Measurements from ENCODE around the gene CDH10. TPM values are rescaled to one million over a fixed set of nuclear protein-coding genes. Genes with fewer than 3 reads are reported as not detected.

Gene CDH10
- total and polyA plus RNA-seq, 4 experiments from 2014 or later: not detected

- DNase-seq: no peak
- Histone ChIP-seq H3K9me3 (ENCODE audit: control insufficient read depth in 1 of 2, low read length in 2 of 2) (no peaks in the 10 kb centered on the region), H3K4me3 (ENCODE audit: low read length in 2 of 2) (no peak overlapping the region), H3K27ac (ENCODE audit: low read depth, low read length) (no peak overlapping the region), H3K36me3 (ENCODE audit: insufficient read depth, low read length) (no peaks in the 10 kb centered on the region), H3K27me3 (ENCODE audit: insufficient read depth, low read length) (no peaks in the 10 kb centered on the region), H3K4me1 (ENCODE audit: insufficient read depth, low read length) (no peaks in the 10 kb centered on the region)
- no peaks in the 10 kb centered on the region for H3K27me3 Mint-ChIP-seq
- H3K27ac Mint-ChIP-seq: no peak overlapping the region
- H3K4me1 Mint-ChIP-seq: no peaks in the 10 kb centered on the region
- POLR2A ChIA-PET (ENCODE audit: partially characterized antibody): no interaction called here
- H3K36me3 Mint-ChIP-seq: no peaks in the 10 kb centered on the region
- CTCF ChIA-PET (ENCODE audit: partially characterized antibody): no interaction called here
- no peak overlapping the region for H3K4me3 Mint-ChIP-seq
- intact Hi-C loops (cut with micrococcal nuclease): no loop called here
- H3K9me3 Mint-ChIP-seq: peaks cover 0 to 7% (median under 1%) of the 10 kb centered on the region in 8 donors
Observed at GRCh38 chr5:24487368-24488229, 157.2 kb downstream of the CDH10 start.

- Histone ChIP-seq H3K4me1 (ENCODE audit: insufficient read depth, low read length) (no peaks in the 10 kb centered on the region), H3K36me3 (ENCODE audit: insufficient read depth, low read length) (no peaks in the 10 kb centered on the region), H3K27ac (ENCODE audit: low read depth, low read length) (no peak overlapping the region), H3K27me3 (ENCODE audit: insufficient read depth, low read length) (no peaks in the 10 kb centered on the region), H3K4me3 (ENCODE audit: low read length in 2 of 2) (no peak overlapping the region), H3K9me3 (ENCODE audit: control insufficient read depth in 1 of 2, low read length in 2 of 2) (peaks cover 0 to 5% of the 10 kb centered on the region in 2 donors)
- ChIA-PET POLR2A (ENCODE audit: partially characterized antibody) (no interaction called here), CTCF (ENCODE audit: partially characterized antibody) (no interaction called here)
- no peak overlapping the region for H3K4me3 Mint-ChIP-seq
- DNase-seq: no peak
- no peaks in the 10 kb centered on the region for H3K36me3 Mint-ChIP-seq
- H3K27ac Mint-ChIP-seq: no peak overlapping the region
- H3K9me3 Mint-ChIP-seq: peaks cover 0 to 20% (median 7%) of the 10 kb centered on the region in 8 donors
- intact Hi-C loops (cut with micrococcal nuclease): no loop called here
- H3K4me1 Mint-ChIP-seq: no peaks in the 10 kb centered on the region
- H3K27me3 Mint-ChIP-seq: no peaks in the 10 kb centered on the region
Observed at GRCh38 chr5:24480952-24481351, 163.8 kb downstream of the CDH10 start.

- no peaks in the 10 kb centered on the region for H3K27me3 ChIP-seq (ENCODE audit: insufficient read depth, low read length)
- no peak overlapping the region for H3K4me3 Mint-ChIP-seq
- intact Hi-C loops (cut with micrococcal nuclease): no loop called here
- H3K4me3 ChIP-seq (ENCODE audit: low read length in 2 of 2): no peak overlapping the region
- ChIA-PET POLR2A (ENCODE audit: partially characterized antibody) (no interaction called here), CTCF (ENCODE audit: partially characterized antibody) (no interaction called here)
- no peaks in the 10 kb centered on the region for H3K4me1 ChIP-seq (ENCODE audit: insufficient read depth, low read length)
- peaks cover 0 to 5% of the 10 kb centered on the region in 2 donors for H3K9me3 ChIP-seq (ENCODE audit: control insufficient read depth in 1 of 2, low read length in 2 of 2)
- no peak overlapping the region for H3K27ac ChIP-seq (ENCODE audit: low read depth, low read length)
- H3K36me3 ChIP-seq (ENCODE audit: insufficient read depth, low read length): no peaks in the 10 kb centered on the region
- peaks cover 0 to 28% (median 11%) of the 10 kb centered on the region in 8 donors for H3K9me3 Mint-ChIP-seq
- DNase-seq: no peak
- H3K4me1 Mint-ChIP-seq: no peaks in the 10 kb centered on the region
- no peak overlapping the region for H3K27ac Mint-ChIP-seq
- no peaks in the 10 kb centered on the region for H3K27me3 Mint-ChIP-seq
- no peaks in the 10 kb centered on the region for H3K36me3 Mint-ChIP-seq
Observed at GRCh38 chr5:24477958-24478357, 166.8 kb downstream of the CDH10 start.

- H3K9me3 ChIP-seq (ENCODE audit: control insufficient read depth in 1 of 2, low read length in 2 of 2): peaks cover 0 to 5% of the 10 kb centered on the region in 2 donors
- H3K27ac ChIP-seq (ENCODE audit: low read depth, low read length): no peak overlapping the region
- no peak for DNase-seq
- CTCF ChIA-PET (ENCODE audit: partially characterized antibody): no interaction called here
- no peaks in the 10 kb centered on the region for H3K4me1 ChIP-seq (ENCODE audit: insufficient read depth, low read length)
- no peaks in the 10 kb centered on the region for H3K27me3 Mint-ChIP-seq
- intact Hi-C loops (cut with micrococcal nuclease): no loop called here
- H3K27me3 ChIP-seq (ENCODE audit: insufficient read depth, low read length): no peaks in the 10 kb centered on the region
- H3K36me3 ChIP-seq (ENCODE audit: insufficient read depth, low read length): no peaks in the 10 kb centered on the region
- H3K4me3 ChIP-seq (ENCODE audit: low read length in 2 of 2): no peak overlapping the region
- H3K4me1 Mint-ChIP-seq: no peaks in the 10 kb centered on the region
- H3K4me3 Mint-ChIP-seq: no peak overlapping the region
- peaks cover 0 to 32% (median 10%) of the 10 kb centered on the region in 8 donors for H3K9me3 Mint-ChIP-seq
- no peaks in the 10 kb centered on the region for H3K36me3 Mint-ChIP-seq
- no peak overlapping the region for H3K27ac Mint-ChIP-seq
- POLR2A ChIA-PET (ENCODE audit: partially characterized antibody): no interaction called here
Observed at GRCh38 chr5:24475101-24475500, 169.7 kb downstream of the CDH10 start.

GRCh38 chr5:24474685-24475084, 170.1 kb downstream of the CDH10 start:
- Histone ChIP-seq H3K4me3 (ENCODE audit: low read length in 2 of 2) (no peak overlapping the region), H3K36me3 (ENCODE audit: insufficient read depth, low read length) (no peaks in the 10 kb centered on the region), H3K9me3 (ENCODE audit: control insufficient read depth in 1 of 2, low read length in 2 of 2) (peaks cover 0 to 5% of the 10 kb centered on the region in 2 donors), H3K27me3 (ENCODE audit: insufficient read depth, low read length) (no peaks in the 10 kb centered on the region), H3K27ac (ENCODE audit: low read depth, low read length) (no peak overlapping the region), H3K4me1 (ENCODE audit: insufficient read depth, low read length) (no peaks in the 10 kb centered on the region)
- ChIA-PET CTCF (ENCODE audit: partially characterized antibody) (no interaction called here), POLR2A (ENCODE audit: partially characterized antibody) (no interaction called here)
- H3K36me3 Mint-ChIP-seq: no peaks in the 10 kb centered on the region
- intact Hi-C loops (cut with micrococcal nuclease): no loop called here
- H3K27me3 Mint-ChIP-seq: no peaks in the 10 kb centered on the region
- no peaks in the 10 kb centered on the region for H3K4me1 Mint-ChIP-seq
- H3K27ac Mint-ChIP-seq: no peak overlapping the region
- no peak for DNase-seq
- no peak overlapping the region for H3K4me3 Mint-ChIP-seq
- peaks cover 0 to 28% (median 10%) of the 10 kb centered on the region in 8 donors for H3K9me3 Mint-ChIP-seq

GRCh38 chr5:24472518-24472917, 172.3 kb downstream of the CDH10 start:
- H3K27ac ChIP-seq (ENCODE audit: low read depth, low read length): no peak overlapping the region
- H3K36me3 ChIP-seq (ENCODE audit: insufficient read depth, low read length): no peaks in the 10 kb centered on the region
- Mint-ChIP-seq H3K27me3 (no peaks in the 10 kb centered on the region), H3K4me3 (no peak overlapping the region), H3K4me1 (no peaks in the 10 kb centered on the region), H3K27ac (no peak overlapping the region), H3K36me3 (no peaks in the 10 kb centered on the region), H3K9me3 (peaks cover 0 to 31% (median 8%) of the 10 kb centered on the region in 8 donors)
- H3K4me3 ChIP-seq (ENCODE audit: low read length in 2 of 2): no peak overlapping the region
- DNase-seq: no peak
- intact Hi-C loops (cut with micrococcal nuclease): no loop called here
- CTCF ChIA-PET (ENCODE audit: partially characterized antibody): no interaction called here
- no peaks in the 10 kb centered on the region for H3K27me3 ChIP-seq (ENCODE audit: insufficient read depth, low read length)
- H3K4me1 ChIP-seq (ENCODE audit: insufficient read depth, low read length): no peaks in the 10 kb centered on the region
- POLR2A ChIA-PET (ENCODE audit: partially characterized antibody): no interaction called here
- no peaks in the 10 kb centered on the region for H3K9me3 ChIP-seq (ENCODE audit: control insufficient read depth in 1 of 2, low read length in 2 of 2)

- Histone ChIP-seq H3K9me3 (ENCODE audit: control insufficient read depth in 1 of 2, low read length in 2 of 2) (peaks cover 0 to 5% of the 10 kb centered on the region in 2 donors), H3K4me1 (ENCODE audit: insufficient read depth, low read length) (no peaks in the 10 kb centered on the region), H3K4me3 (ENCODE audit: low read length in 2 of 2) (no peak overlapping the region), H3K27me3 (ENCODE audit: insufficient read depth, low read length) (no peaks in the 10 kb centered on the region), H3K27ac (ENCODE audit: low read depth, low read length) (no peak overlapping the region), H3K36me3 (ENCODE audit: insufficient read depth, low read length) (no peaks in the 10 kb centered on the region)
- ChIA-PET POLR2A (ENCODE audit: partially characterized antibody) (no interaction called here), CTCF (ENCODE audit: partially characterized antibody) (no interaction called here)
- intact Hi-C loops (cut with micrococcal nuclease): no loop called here
- no peaks in the 10 kb centered on the region for H3K4me1 Mint-ChIP-seq
- no peaks in the 10 kb centered on the region for H3K36me3 Mint-ChIP-seq
- no peak overlapping the region for H3K4me3 Mint-ChIP-seq
- no peaks in the 10 kb centered on the region for H3K27me3 Mint-ChIP-seq
- H3K9me3 Mint-ChIP-seq: peaks cover 2 to 25% (median 11%) of the 10 kb centered on the region in 8 donors
- no peak overlapping the region for H3K27ac Mint-ChIP-seq
- no peak for DNase-seq
Observed at GRCh38 chr5:24444414-24444813, 200.4 kb downstream of the CDH10 start.

Measured in CD4-positive, alpha-beta memory T cell (primary cell).